MM.1S (cell line): ENCODE results near the gene WDR70.

Source experiments
- CTCF ChIP-seq: fragments of 300-600 bp; sonication (generic); IDR thresholded peaks from 2 replicates; pipeline ENCODE4 v1.5.1; 2016; ENCODE audit warnings: antibody characterized with exemption, low read length, mixed read lengths
- EZH2phosphoT487 ChIP-seq: fragments of 300-600 bp; sonication (generic); IDR thresholded peaks from 2 replicates; pipeline ENCODE4 v1.6.1; 2018; ENCODE audit warnings: antibody characterized with exemption, low read length

- TF ChIP-seq CTCF (no peak), EZH2phosphoT487 (no peak)
These were observed 420.8 kb downstream of the WDR70 start for GRCh38 chr5:37799865-37800421.
